Stimulated activated naive CD8-positive, alpha-beta T cell treated with anti-CD3 and anti-CD28 coated beads, Interleukin-15, amount 100 ng/mL, for 72 hours (primary cell): ENCODE data around the gene PTMS.
"Not testable (repeated sequence)": the region's sequence is repeated elsewhere in the genome, so short reads cannot be mapped to it uniquely, and the experiment has no call there.

ENCODE experiments used
- ATAC-seq: fragments of 150-1000 bp; cut with Tn5 transposase; 2 replicates; pipeline ENCODE4 v1.10.0; 2021; ENCODE audit warnings: mild to moderate bottlenecking, moderate library complexity
- DNase-seq, 2 donors: peaks; one replicate each; pipeline ENCODE4 v3.0.0; 2021 to 2022
- H3K27ac Mint-ChIP-seq, 2 donors: one replicate each; pipeline ENCODE4 v1.8.0; 2022; ENCODE audit warnings: mild to moderate bottlenecking in 2 of 2, mixed read lengths in 2 of 2, moderate library complexity in 2 of 2
- H3K27me3 Mint-ChIP-seq: one replicate; pipeline ENCODE4 v1.8.0; 2022; ENCODE audit warnings: mixed read lengths
- H3K4me1 Mint-ChIP-seq: one replicate; pipeline ENCODE4 v1.8.0; 2022; ENCODE audit warnings: mild to moderate bottlenecking, mixed read lengths
- H3K4me3 Mint-ChIP-seq, 2 donors: one replicate each; pipeline ENCODE4 v1.8.0; 2022; ENCODE audit warnings: mild to moderate bottlenecking in 2 of 2, mixed read lengths in 2 of 2, moderate library complexity in 1 of 2
- H3K9me3 Mint-ChIP-seq, 2 donors: one replicate each; pipeline ENCODE4 v1.8.0; 2022; ENCODE audit warnings: mixed read lengths in 2 of 2

PTMS gene

GRCh38 chr12:6765634-6766581 lies at the start of gene PTMS:
TSS of gene PTMS (plus strand) at chr12:6766363. CDS start at chr12:6766706, 343 bp downstream.
- H3K4me1 Mint-ChIP-seq: peaks cover 61% of the 10 kb centered on the region
- H3K4me3 Mint-ChIP-seq: peak within 1 kb of the TSS; percentile 89
- ATAC-seq (peak; percentile 8), DNase-seq (peak in 1 of 2 donors; percentile 38)
- peaks cover 78% of the 10 kb centered on the region for H3K27me3 Mint-ChIP-seq
- H3K27ac Mint-ChIP-seq: peak within 1 kb of the TSS; percentile 95 to 97
- no peaks in the 10 kb centered on the region for H3K9me3 Mint-ChIP-seq

GRCh38 chr12:6716874-6717437 lies 49.2 kb upstream of the PTMS start:
- Mint-ChIP-seq H3K27ac (no peak overlapping the region), H3K27me3 (no peaks in the 10 kb centered on the region), H3K9me3 (no peaks in the 10 kb centered on the region), H3K4me3 (no peak overlapping the region), H3K4me1 (no peaks in the 10 kb centered on the region)
- DNase-seq (no peak), ATAC-seq (no peak)

- Mint-ChIP-seq H3K27me3 (no peaks in the 10 kb centered on the region), H3K4me3 (no peak overlapping the region), H3K27ac (no peak overlapping the region), H3K9me3 (no peaks in the 10 kb centered on the region), H3K4me1 (peaks cover 26% of the 10 kb centered on the region)
- no peak for ATAC-seq
- DNase-seq: no peak
Observed at GRCh38 chr12:6722863-6723262, 43.3 kb upstream of the PTMS start.

- Mint-ChIP-seq H3K27me3 (no peaks in the 10 kb centered on the region), H3K27ac (peak within 1 kb of the TSS; percentile 94 to 96)
Observed at GRCh38 chr12:6723607-6724408, 42.4 kb upstream of the PTMS start, which contains the start of gene COPS7A. TSS of gene COPS7A (plus strand) at chr12:6724046. CDS start at chr12:6724657, 611 bp downstream.

GRCh38 chr12:6724409-6724797 lies 41.8 kb upstream of the PTMS start:
- H3K9me3 Mint-ChIP-seq: no peaks in the 10 kb centered on the region
- peaks cover 26% of the 10 kb centered on the region for H3K4me1 Mint-ChIP-seq
- peak in 1 of 2 donors; percentile 38 for DNase-seq
- peak overlapping the region; percentile 88 to 97 for H3K4me3 Mint-ChIP-seq
- ATAC-seq: peak; percentile 49
- H3K27ac Mint-ChIP-seq: peak overlapping the region; percentile 94 to 96
- H3K27me3 Mint-ChIP-seq: no peaks in the 10 kb centered on the region

More at GRCh38 chr12:6723607-6724408, 42.4 kb upstream of the PTMS start, which contains the start of gene COPS7A:
- DNase-seq (peak; percentile 97 to 99), ATAC-seq (peak; percentile 98)
- Mint-ChIP-seq H3K4me1 (peaks cover 26% of the 10 kb centered on the region), H3K9me3 (no peaks in the 10 kb centered on the region), H3K4me3 (peak within 1 kb of the TSS; percentile 88 to 97)

GRCh38 chr12:6725350-6725749 lies 40.8 kb upstream of the PTMS start:
- ATAC-seq (no peak), DNase-seq (no peak)
- Mint-ChIP-seq H3K27ac (no peak overlapping the region), H3K4me3 (peak overlapping the region; percentile 49 to 88), H3K9me3 (no peaks in the 10 kb centered on the region), H3K27me3 (no peaks in the 10 kb centered on the region), H3K4me1 (peaks cover 30% of the 10 kb centered on the region)

- Mint-ChIP-seq H3K4me1 (peaks cover 22% of the 10 kb centered on the region), H3K27ac (no peak overlapping the region), H3K4me3 (no peak overlapping the region), H3K27me3 (no peaks in the 10 kb centered on the region), H3K9me3 (no peaks in the 10 kb centered on the region)
- no peak for ATAC-seq
- no peak for DNase-seq
Observed at GRCh38 chr12:6729186-6729585, 37.0 kb upstream of the PTMS start.

- Mint-ChIP-seq H3K9me3 (no peaks in the 10 kb centered on the region), H3K27ac (peak overlapping the region in 1 of 2 donors; percentile 84)
- no peak for DNase-seq
Observed at GRCh38 chr12:6730169-6730568, 36.0 kb upstream of the PTMS start.

GRCh38 chr12:6734506-6735387 lies 31.4 kb upstream of the PTMS start:
- no peaks in the 10 kb centered on the region for H3K9me3 Mint-ChIP-seq
- ATAC-seq (no peak), DNase-seq (no peak)
- H3K27me3 Mint-ChIP-seq: no peaks in the 10 kb centered on the region
- H3K4me1 Mint-ChIP-seq: peaks cover 14% of the 10 kb centered on the region
- no peak overlapping the region for H3K4me3 Mint-ChIP-seq
- no peak overlapping the region for H3K27ac Mint-ChIP-seq

More at GRCh38 chr12:6730169-6730568, 36.0 kb upstream of the PTMS start:
- Mint-ChIP-seq H3K27me3 (no peaks in the 10 kb centered on the region), H3K4me3 (no peak overlapping the region), H3K4me1 (peaks cover 20% of the 10 kb centered on the region)
- no peak for ATAC-seq

- DNase-seq (peak; percentile 39 to 52), ATAC-seq (peak; percentile 88)
- Mint-ChIP-seq H3K4me3 (no peak overlapping the region), H3K27ac (no peak overlapping the region), H3K27me3 (no peaks in the 10 kb centered on the region), H3K4me1 (peaks cover 8% of the 10 kb centered on the region), H3K9me3 (no peaks in the 10 kb centered on the region)
Observed at GRCh38 chr12:6735448-6736191, 30.5 kb upstream of the PTMS start.

GRCh38 chr12:6736754-6737153 lies 29.4 kb upstream of the PTMS start:
- Mint-ChIP-seq H3K27ac (no peak overlapping the region), H3K9me3 (no peaks in the 10 kb centered on the region), H3K4me3 (no peak overlapping the region), H3K4me1 (peaks cover 8% of the 10 kb centered on the region), H3K27me3 (no peaks in the 10 kb centered on the region)
- DNase-seq (no peak), ATAC-seq (no peak)

GRCh38 chr12:6742080-6742479 lies 24.1 kb upstream of the PTMS start:
- not testable (repeated sequence) for H3K27ac Mint-ChIP-seq, H3K27me3 Mint-ChIP-seq, H3K9me3 Mint-ChIP-seq, DNase-seq, ATAC-seq, H3K4me3 Mint-ChIP-seq
- H3K4me1 Mint-ChIP-seq: peaks cover 41% of the 10 kb centered on the region

- Mint-ChIP-seq H3K27me3 (no peaks in the 10 kb centered on the region), H3K9me3 (peaks cover 0 to 6% of the 10 kb centered on the region in 2 donors), H3K4me3 (no peak overlapping the region), H3K27ac (no peak overlapping the region), H3K4me1 (peaks cover 41% of the 10 kb centered on the region)
- DNase-seq (no peak), ATAC-seq (peak; percentile 69)
Observed at GRCh38 chr12:6742834-6743233, 23.3 kb upstream of the PTMS start.

GRCh38 chr12:6743300-6743699 lies 22.9 kb upstream of the PTMS start:
- ATAC-seq: not testable (repeated sequence)

More at GRCh38 chr12:6743300-6743699, 22.9 kb upstream of the PTMS start:
- H3K4me1 Mint-ChIP-seq: peaks cover 41% of the 10 kb centered on the region
- H3K9me3 Mint-ChIP-seq, H3K27me3 Mint-ChIP-seq, DNase-seq: not testable (repeated sequence)
- peak overlapping the region in 1 of 2 donors; percentile 37 for H3K27ac Mint-ChIP-seq
- H3K4me3 Mint-ChIP-seq: peak overlapping the region in 1 of 2 donors; percentile 39
